ENCODE data around the gene CNFN.

Gene CNFN

DNA sequence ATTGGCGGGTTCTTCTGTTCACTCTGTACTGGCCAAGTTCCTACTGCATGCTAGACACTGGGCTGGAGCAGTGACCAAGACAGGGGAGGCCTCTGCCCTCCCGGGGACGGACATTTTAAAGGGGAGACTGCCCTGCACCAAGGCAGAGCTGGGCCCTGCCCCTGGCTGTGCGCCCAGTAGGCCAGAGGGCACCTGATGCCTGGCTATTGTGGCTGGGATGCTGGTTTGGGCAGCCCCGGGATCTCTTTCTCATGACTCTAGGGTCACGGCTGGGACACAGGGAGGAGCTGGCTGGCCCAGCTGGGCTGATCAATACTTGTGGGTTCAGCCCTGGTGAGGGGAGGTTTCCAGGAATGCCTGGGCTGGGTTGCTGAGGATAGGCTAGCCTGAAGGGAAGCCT is 19.4 kb upstream of the CNFN start:
- no peak for DNase-seq (ENCODE audit: low read depth in 2 of 2)

DNA sequence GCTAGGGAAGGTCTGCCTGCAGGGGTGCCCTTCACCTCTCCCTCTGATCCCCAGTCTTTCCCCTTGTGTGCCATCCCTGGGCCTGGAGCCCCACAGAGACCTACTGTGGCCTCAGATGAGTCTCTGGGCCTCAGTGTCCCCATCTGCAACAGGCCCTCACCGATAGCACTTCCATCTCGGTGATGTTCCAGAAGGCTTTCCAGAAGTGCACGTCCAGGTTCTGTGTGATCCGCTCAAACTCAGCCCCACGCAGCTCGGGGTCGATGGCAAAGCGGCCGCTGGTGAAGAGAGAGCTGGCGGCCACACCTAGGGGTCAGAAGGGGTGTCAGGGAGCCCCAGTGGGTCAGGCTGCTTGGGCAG is 17.7 kb upstream of the CNFN start:
- no peak for DNase-seq (ENCODE audit: low read depth in 2 of 2)

DNA sequence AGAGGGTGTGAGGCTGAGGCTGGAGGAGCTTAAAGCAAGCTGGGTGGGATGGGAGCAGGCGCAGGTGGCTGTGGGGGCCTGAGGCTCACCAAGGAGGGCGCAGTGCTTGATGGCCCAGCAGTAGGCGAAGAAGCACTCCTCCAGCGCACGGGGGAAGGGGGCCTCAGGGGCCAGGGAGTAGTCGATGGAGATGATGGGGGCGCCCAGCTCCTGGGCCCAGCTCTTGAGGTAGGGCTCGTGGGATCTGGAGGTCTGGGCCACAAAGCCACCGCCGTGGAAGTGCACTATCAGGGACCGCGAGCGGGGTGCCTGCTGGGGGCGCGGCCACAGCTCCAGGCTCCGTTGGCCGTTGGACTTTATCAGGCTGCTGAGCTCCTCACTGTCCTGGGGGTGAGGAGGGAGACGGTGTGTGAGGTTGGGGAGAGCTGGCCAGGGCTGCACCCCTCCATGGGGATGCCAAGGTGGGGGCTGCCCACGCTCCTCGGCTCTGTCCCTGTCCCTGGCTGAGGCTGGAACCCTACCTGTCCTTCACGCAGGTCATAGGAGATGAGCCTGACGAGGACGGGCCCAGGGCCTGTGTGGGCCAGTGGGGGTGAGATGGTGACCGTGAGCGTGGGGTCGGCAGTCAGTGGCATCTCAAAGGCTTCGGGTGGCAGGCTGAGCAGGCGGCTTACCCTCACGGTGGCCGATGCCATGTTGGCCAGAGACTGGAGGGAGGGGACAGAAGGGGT is 17.2 kb upstream of the CNFN start:
- no peak for DNase-seq (ENCODE audit: low read depth in 2 of 2)

DNA sequence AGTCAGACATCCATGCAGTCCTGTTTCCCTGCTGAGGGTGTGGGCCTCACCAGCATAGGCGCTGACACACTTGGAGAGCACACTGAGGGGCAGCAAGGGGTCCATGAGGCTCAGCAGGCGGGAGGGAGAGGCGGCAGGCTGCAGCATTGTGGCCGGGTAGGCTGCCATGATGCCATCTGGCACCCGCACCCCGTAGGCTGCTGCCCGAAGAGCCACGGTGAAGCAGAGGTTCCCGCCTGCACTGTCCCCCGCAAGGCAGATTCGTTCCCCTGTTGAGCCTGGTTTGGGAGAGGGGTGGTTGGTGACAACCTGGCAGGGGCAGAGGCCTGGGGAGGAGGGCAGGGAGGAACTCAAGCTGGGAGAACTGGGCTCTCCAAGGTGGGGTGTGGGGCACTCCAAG is 16.0 kb upstream of the CNFN start:
- DNase-seq (ENCODE audit: low read depth in 2 of 2) = no peak

DNA sequence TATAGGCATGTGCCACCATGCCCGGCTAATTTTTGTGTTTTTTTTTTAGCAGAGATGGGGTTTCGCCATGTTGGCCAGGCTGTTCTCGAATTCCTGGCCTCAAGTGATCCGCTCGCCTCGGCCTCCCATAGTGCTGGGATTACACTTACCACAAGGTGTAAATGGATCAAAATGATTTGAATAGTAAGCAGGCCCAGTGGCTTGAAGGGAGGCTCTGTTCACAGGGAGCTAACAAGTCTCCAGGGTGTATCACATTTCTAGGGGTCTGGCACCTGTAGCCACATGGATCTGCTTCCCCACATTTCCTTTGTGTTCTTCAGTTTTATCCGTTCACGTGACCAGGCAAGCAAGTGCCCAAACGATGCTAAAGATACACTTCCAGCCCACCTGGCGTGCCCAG is 13.5 kb upstream of the CNFN start:
- no peak for DNase-seq (ENCODE audit: low read depth in 2 of 2)

DNA sequence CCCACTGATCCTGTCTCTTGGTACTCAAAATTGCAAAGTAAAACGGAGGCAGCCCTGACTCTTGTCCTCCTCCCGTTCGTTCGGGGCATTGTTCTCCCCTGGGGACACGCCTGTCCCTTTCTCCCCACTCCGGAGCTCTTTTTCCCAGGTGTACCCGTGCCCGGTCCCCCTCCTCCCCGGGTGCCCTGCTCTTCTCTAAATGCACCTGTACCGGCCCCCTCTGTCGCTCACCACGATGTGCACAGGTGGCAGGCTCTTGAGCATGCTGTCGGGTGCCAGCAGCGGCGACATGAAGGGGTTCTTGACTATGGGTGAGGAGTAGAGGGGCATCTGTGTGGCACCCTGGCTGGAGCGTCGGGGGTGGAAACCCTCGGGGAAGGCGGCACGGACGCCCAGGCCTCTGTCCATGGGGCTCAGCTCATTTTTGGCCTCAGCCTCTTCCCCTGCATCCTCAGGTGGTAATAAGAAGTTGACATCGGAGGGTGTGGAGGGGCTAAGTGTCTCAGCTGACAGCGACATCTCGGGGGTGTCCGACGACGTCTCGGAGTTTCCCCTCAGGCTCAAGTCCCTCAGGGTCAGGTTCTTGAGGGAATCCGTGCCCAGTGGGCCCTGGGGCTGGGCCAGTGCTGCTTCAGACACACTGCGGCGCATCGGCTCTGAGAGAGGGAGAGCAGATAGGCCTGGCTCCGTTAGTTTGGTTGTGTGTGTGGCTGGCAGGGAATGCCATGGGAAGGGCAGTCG is 12.4 kb upstream of the CNFN start:
- DNase-seq (ENCODE audit: low read depth in 2 of 2) = no peak

DNA sequence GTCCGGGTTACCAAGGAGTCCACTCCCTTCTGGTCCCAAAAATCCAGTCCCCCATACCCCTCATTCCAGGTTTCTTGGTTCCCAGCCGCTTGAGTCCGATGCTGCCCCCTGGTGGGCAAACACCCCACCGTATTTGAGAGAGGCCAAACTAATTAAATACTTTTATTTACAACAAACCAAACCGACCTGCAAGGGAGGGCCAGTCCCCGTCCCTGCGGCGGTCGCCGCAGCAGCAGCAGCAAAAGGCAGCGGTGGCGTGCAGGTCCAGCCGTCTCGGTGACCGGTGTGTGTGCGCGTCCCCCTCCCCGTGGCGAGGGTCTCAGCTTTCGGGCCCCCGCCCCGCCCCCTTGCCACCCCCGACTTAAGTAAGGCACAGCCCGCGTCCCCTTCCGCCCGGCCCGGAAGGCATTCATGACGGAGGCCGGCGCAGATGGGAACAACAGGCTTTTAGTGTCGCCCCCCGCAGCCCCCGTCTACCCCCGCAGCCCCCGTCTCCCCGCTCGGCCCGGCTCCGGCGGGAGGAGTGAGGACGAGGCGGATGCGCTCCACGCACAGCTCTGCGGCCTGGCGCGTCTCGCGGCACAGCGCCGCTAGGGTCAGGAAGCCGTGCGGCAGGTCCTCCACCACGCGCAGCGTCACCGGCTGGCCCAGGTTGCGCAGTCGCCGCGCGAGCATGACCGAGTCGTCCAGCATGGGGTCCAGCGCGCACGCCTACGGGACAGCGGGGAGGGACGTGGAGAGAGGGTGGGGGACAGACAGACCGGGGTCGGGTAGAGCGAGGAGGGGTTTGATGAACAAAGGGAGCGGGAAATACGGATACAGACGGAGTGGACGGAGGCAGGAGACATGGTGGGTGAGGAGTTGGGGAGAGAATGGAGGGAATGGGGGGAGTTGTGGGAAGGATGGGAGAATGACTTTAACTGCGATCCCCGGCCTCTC is 11.5 kb upstream of the CNFN start:
- DNase-seq (ENCODE audit: low read depth in 2 of 2) = peak; percentile 42 to 58

DNA sequence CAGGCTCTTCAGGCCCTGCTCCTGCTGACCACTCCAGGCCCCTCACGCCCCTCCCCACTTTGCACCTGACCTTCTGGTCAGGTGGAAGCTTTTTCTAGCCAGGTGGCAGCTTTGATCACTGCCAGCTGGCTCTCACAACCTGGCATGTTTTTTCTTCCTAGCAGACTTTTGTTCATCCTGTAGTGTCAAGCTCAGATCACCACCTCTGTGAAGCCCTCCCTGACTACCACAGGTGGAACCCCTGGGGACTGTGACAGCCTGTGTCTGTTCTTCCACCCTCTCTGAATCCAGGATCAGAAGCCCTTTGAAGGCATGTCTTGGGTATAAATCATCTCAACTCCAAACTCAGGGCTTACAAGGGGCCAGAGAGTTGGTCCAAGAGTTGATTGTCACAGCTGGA is 10.3 kb upstream of the CNFN start:
- DNase-seq (ENCODE audit: low read depth in 2 of 2) = no peak

DNA sequence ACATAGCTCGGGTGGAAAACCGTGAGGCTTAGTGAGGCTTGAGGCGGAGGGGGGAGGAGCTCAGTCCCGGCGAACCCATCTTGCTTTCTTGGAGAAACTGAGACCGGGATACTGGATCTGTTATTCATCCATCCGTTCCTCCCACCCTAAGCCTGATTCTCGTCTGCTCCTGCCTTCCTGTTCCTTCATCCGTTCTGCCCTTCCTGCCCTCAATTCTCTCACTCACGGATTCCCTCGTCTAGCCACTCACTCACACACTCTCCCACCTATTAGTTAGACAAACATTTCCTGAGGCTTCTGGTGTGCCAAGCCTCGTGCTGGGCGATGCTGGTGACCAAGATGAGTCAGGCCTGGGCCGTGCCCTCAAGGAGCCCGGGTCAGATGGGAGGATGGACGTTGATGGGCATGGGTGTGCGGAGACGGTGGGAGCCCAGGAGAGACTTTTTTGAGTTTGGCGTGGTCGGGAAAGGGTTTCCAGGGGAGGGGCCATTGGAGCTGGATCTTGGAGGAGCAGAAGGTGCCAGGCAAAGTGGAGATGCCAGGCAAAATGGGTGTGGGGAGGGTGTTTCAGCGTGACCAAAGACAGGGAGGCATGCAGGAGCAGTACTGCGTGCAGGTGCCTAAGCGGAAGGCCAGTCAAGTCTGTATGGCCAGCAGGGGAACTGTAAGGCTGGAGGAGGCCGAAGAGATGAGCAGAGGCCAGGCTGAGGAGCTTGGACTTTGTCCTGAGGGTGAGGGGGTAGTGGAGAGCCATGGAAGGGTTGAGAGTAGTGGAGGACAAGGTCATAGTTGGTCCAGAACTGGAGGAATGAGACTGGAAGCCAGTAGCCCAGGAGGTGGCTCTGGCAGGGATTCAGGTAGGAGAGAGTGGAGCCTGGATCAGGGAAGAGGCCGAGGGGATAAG is 7.4 kb upstream of the CNFN start:
- DNase-seq (ENCODE audit: low read depth in 2 of 2) = no peak

DNA sequence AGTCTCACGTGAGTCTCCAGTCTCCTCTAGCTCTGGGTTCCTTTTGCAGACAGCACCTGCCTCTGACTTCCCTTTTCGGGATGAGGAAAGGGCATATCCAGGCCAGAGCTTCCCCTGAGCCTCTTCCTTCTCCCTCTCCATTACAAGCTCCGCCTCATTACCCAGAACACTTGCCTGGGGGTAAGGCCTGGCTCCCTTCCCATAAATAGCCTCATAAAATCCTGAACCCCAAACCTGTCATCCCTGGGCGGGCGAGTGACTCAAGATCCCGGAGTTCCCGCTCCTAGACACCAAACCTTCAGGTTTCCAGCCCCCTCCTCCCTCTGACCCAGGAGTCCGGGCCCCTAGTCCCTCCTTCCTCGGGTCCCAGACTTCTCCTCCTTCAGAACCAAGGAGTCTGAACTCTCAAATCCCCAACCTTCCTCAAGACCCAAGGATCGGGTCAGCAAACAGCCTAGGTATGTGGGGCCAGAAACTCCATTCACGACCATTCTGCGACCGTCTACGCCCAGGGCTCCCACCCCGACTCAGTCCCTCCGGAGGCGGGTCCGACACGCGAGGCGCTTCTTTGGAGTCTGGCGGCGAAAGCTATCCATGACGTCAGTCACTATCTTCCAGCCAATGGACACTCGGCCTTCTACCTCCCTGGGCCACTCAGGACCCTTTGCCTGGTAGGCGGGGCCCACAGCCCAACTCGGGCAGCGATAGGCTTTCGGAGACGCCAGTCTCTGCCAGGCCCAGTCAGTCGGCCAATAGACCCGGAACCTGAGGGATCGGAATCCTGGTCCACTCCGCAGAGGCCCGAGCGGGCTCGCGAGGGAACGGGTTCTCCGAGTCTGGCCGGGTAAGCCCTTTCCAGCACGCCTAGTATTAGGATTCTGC is 6.5 kb upstream of the CNFN start:
- DNase-seq (ENCODE audit: low read depth in 2 of 2) = peak; percentile 86 to 88

DNA sequence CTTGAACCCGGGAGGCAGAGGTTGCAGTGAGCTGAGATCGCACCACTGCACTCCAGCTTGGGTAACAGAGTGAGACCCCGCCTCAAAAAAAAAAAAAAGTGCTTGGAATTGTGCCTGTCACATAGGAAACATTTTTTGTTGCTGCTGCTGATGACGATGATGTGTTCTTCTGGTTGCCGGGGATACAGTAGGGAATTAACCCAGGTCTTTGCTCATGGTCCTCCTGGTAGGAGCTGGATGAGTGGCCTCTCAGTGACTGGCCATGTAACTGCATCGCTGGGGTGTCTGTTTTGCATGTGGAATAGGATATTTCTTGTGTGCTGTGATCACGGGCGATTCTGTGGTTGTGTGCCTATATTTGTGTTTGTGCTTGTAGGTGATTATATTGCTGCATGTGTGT is 4.7 kb upstream of the CNFN start:
- no peak for DNase-seq (ENCODE audit: low read depth in 2 of 2)

DNA sequence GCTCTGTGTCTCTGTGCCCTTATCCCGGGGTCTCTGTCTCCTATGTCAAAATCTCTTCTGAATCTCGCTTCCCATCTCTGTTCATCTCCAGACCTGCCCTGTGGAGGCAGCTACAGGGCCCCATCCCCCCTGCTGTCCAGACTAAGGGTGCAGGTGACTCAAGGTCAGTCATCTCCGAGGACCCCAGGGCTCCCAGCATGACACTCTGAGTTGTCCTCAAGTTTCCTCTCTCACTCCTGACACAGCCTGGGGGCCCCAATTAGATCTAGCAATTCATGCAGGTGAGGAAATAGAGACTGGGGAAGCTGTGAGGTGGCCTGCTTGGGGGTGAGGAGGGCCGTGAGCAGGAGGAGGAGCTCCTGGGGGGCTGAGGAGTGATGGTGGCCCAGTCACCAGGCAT is 2.1 kb upstream of the CNFN start:
- no peak for DNase-seq (ENCODE audit: low read depth in 2 of 2)

DNA sequence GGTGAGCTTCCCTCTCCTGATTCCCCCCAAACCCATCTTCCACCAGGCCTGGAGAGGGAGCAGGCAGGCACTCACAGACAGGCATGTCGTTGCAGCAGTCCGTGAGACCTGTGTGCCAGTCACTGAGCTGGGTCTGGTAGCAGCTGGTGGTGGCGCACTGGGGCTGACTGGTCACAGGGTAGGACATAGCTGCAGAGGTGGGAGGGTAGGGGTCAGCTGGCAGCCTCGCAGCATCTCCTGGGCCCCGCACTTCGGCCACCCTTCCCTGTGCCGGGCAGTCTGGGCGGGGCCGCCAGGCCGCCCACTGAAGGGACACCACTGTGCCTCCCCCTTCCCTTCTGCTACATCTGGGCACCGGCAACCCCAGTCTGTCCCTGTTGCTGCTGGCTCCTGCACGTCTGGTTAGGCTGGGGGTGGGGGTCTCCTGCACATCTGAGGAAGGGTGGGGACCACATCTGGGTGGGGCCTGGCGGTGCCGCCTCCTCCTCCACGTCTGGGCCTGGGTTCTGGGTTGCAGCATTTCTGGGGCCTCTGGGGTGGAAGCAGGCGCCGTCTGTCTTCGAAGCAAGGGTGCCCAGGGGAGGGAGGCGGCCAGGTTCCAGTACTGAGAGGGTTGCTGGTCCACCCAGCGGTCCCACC is 1.1 kb downstream of the CNFN start:
- DNase-seq (ENCODE audit: low read depth in 2 of 2) = no peak

DNA sequence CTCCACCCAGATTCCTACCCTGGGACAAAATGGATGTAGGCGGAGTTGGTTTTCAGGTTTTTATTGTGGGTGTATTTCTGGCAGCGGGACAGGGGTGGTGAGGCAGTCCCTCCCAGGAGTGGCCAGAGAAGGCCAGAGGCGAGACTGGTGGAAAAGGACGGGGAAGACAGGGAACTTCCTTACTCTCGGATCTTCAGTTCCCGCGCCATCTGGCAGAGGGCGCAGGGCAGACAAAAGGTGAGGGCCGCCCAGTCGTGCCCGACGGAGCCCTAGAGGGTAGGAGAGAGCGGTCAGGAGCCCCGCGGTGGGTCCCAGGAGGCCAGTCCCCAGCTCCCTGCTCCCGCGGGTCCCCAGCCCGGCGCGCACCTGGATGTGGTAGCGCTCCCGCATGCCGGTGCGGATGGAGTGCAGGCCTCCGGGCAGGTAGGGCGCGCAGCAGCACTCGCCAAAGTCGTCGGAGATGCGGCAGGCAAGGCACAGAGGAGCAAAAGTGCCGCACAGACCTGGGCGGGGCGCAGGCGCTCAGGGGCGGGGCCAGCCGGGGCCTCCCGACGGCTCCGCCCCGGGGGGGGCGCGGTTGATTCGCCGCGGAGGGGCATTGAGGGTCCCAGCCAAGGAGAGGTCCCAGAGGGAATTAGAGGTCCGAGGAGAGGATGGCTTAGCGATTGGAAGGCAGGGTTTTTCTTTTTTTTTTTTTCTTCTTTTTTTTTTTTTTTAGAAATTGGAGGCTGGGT is 3.0 kb downstream of the CNFN start:
- peak; percentile 31 to 36 for DNase-seq (ENCODE audit: low read depth in 2 of 2)

DNA sequence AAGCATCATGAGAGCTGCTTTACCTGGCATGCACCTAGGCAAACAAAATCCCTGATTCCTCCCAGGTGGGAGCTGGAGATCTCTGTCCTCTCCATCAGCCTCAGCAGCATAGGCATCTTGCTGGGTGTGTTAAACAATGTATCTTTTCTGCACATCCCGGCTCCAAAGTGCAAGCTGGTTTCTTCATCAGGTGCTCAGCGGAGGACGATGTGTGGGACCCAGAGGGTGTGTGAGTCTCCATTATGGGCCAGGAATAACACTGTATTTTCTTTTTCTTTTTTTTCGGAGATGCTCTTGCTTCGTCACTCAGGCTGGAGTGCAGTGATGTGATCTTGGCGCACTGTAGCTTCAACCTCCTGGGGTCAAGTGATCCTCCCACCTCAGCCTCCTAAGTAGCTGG is 9.9 kb downstream of the CNFN start:
- no peak for DNase-seq (ENCODE audit: low read depth in 2 of 2)

DNA sequence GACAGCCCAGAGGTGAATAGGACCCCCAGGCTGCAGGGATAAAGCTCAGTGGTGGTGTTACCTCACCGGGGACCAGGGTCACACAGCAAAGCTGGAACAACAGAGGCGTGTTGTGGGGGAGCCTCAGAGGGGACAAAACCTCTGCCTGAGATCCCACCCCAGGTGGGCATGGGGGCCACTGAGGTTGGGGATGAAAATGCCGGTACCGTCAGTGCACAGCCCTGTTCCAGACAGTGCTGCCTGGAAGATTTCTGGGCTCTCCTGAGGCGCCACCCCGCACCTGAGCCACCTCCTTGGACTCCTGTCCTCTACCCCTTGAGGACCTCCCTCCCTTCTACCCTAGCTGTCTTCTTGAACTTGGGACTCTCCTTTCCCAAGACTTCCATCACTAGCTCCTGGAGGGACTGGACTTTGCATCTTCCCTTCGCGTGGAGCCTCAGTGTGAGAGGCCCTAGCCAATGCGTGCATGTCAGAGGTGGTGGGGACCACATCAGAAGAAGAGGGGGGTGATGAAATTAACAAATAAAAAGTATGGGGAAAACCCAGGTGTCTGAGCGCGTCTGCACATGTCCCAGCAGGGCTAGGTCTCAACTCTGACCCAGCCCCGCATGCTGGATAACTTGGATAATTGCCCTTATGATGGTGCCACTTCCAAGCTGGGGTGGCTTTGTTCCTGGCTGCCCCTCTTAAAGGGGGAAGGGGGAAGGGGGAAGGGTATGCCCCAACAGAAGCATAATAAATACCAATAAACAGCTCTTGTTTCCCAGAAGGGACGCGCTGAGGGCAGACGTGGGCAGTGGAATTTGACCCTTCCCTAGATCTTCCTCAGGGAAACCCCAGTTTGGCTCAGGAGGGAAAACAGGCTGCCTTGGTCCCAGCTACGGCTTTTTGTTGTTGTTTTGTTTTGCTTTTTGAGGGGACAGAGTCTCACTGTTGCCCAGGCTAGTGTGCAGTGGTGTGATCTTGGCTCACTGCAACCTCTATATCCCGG is 11.6 kb downstream of the CNFN start:
- no peak for DNase-seq (ENCODE audit: low read depth in 2 of 2)

DNA sequence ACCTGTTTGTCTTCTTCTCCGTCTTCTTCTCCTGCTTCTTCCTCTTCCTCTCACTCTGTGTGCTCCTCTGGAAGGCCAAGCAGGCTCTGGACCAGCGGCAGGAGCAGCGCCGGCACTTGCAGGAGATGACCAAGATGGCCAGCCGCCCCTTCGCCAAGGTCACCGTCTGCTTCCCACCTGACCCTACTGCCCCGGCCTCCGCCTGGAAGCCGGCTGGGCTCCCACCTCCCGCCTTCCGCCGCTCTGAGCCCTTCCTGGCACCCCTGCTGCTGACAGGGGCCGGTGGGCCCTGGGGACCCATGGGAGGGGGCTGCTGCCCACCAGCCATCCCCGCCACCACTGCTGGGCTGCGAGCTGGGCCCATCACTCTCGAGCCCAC is 13.9 kb downstream of the CNFN start:
- no peak for DNase-seq (ENCODE audit: low read depth in 2 of 2)

All from stimulated activated CD8-positive, alpha-beta memory T cell treated with anti-CD3 and anti-CD28 coated beads, Interleukin-7, amount 100 ng/mL, for 1 hour (primary cell).